Bronchial epithelial cell (primary cell): ENCODE measurements around the gene ESYT1. TPM values are rescaled to one million over a fixed set of nuclear protein-coding genes. Genes with fewer than 3 reads are reported as not detected.

Experiments used
- DNase-seq: peaks from one replicate; pipeline ENCODE4 v3.0.0-alpha.2; 2010; ENCODE audit warnings: low read depth
- FAIRE-seq: peaks from 2 replicates; lab custom pipeline; 2011; peaks lifted over from hg19 to GRCh38; lab: Jason Lieb, UNC
- H3K27me3 ChIP-seq: 2 replicates; pipeline ENCODE4 v1.5.1; 2011; ENCODE audit warnings: low read length; ENCODE audit not compliant: control insufficient read depth, insufficient read depth
- H3K36me3 ChIP-seq: 2 replicates; pipeline ENCODE4 v1.5.1; 2011; ENCODE audit warnings: low read length; ENCODE audit not compliant: control insufficient read depth, insufficient read depth
- H3K4me3 ChIP-seq: 2 replicates; pipeline ENCODE4 v1.5.1; 2011; ENCODE audit warnings: mild to moderate bottlenecking, low read depth, low read length, control low read depth
- CTCF ChIP-seq: IDR thresholded peaks from 2 replicates; pipeline ENCODE4 v1.5.1; 2011; ENCODE audit warnings: mild to moderate bottlenecking, moderate library complexity, low read length, control low read depth, inconsistent platforms; ENCODE audit not compliant: insufficient read depth, severe bottlenecking
- total RNA-seq: library from RNA; depleted of rRNA; stranded (reverse); fragments of >200 nt; gene quantifications from 2 replicates; pipeline ENCODE4 v1.2.1, GENCODE V29; 2014

ESYT1 gene
- total RNA-seq, 1 donor from 2014 or later = 253 TPM

GRCh38 chr12:56086096-56086495 is 42.0 kb upstream of the ESYT1 start:
- DNase-seq = peak; percentile 83
- Histone ChIP-seq H3K4me3 (no peak overlapping the region), H3K27me3 (no peaks in the 10 kb centered on the region), H3K36me3 (peaks cover 12% of the 10 kb centered on the region)
- no peak for TF ChIP-seq CTCF
- FAIRE-seq = peak; percentile 55

GRCh38 chr12:56086608-56087007 is 41.5 kb upstream of the ESYT1 start:
- Histone ChIP-seq H3K4me3 (no peak overlapping the region), H3K36me3 (peaks cover 12% of the 10 kb centered on the region), H3K27me3 (no peaks in the 10 kb centered on the region)
- DNase-seq (no peak), FAIRE-seq (no peak)
- TF ChIP-seq CTCF = no peak

- peak; percentile 37 for DNase-seq
- peaks cover 12% of the 10 kb centered on the region for H3K36me3 ChIP-seq
- FAIRE-seq = peak; percentile 32
Observed at GRCh38 chr12:56087220-56087619, 40.8 kb upstream of the ESYT1 start.

GRCh38 chr12:56097738-56098137 is 30.3 kb upstream of the ESYT1 start:
- TF ChIP-seq CTCF = no peak
- no peak for FAIRE-seq
- peaks cover 31% of the 10 kb centered on the region for H3K36me3 ChIP-seq
- H3K4me3 ChIP-seq = no peak overlapping the region
- DNase-seq = no peak
- no peaks in the 10 kb centered on the region for H3K27me3 ChIP-seq

More at GRCh38 chr12:56087220-56087619, 40.8 kb upstream of the ESYT1 start:
- Histone ChIP-seq H3K27me3 (no peaks in the 10 kb centered on the region), H3K4me3 (no peak overlapping the region)
- no peak for TF ChIP-seq CTCF

- no peak for FAIRE-seq
- TF ChIP-seq CTCF = no peak
Observed at GRCh38 chr12:56098592-56098991, 29.5 kb upstream of the ESYT1 start.

GRCh38 chr12:56099787-56100186 is 28.3 kb upstream of the ESYT1 start:
- FAIRE-seq (no peak), DNase-seq (no peak)
- Histone ChIP-seq H3K27me3 (no peaks in the 10 kb centered on the region), H3K4me3 (no peak overlapping the region), H3K36me3 (peaks cover 25% of the 10 kb centered on the region)
- no peak for TF ChIP-seq CTCF

More at GRCh38 chr12:56098592-56098991, 29.5 kb upstream of the ESYT1 start:
- H3K27me3 ChIP-seq = no peaks in the 10 kb centered on the region
- H3K4me3 ChIP-seq = no peak overlapping the region
- peaks cover 25% of the 10 kb centered on the region for H3K36me3 ChIP-seq
- DNase-seq = no peak
